ENCODE measurements around the gene SERPINF2.
"Not testable (repeated sequence)": the region's sequence is repeated elsewhere in the genome, so short reads cannot be mapped to it uniquely, and the experiment has no call there.

The SERPINF2 gene

GRCh38 chr17:1742371-1743087 lies at the start of gene SERPINF2:
Gene SERPINF2, plus strand, starts transcription at chr17:1742871. Its CDS starts 2,125 bp downstream, at chr17:1744996.
- DNase-seq = no peak

- no peak for DNase-seq
Observed at GRCh38 chr17:1693339-1693738, 49.3 kb upstream of the SERPINF2 start.

DNA sequence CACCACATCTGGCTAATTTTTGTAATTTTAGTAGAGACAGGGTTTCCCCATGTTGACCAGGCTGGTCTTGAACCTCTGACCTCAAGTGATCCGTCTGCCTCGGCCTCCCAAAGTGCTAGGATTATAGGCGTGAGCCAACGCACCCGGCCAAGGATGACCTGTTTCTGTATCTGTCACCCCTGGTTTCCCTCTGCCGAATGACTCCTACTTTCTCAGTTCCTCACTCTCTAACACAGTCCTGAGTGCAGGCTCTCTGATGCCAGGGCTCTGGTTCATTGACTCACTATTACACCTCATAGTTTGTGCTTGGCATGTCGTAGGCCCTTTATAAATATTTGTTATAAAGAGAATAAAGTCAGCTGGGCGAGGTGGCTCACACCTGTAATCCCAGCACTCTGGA lies 47.3 kb upstream of the SERPINF2 start:
- DNase-seq = no peak

- DNase-seq = no peak
Observed at GRCh38 chr17:1697681-1698080, 45.0 kb upstream of the SERPINF2 start.

GRCh38 chr17:1699891-1700290 lies 42.8 kb upstream of the SERPINF2 start:
- not testable (repeated sequence) for DNase-seq

DNA sequence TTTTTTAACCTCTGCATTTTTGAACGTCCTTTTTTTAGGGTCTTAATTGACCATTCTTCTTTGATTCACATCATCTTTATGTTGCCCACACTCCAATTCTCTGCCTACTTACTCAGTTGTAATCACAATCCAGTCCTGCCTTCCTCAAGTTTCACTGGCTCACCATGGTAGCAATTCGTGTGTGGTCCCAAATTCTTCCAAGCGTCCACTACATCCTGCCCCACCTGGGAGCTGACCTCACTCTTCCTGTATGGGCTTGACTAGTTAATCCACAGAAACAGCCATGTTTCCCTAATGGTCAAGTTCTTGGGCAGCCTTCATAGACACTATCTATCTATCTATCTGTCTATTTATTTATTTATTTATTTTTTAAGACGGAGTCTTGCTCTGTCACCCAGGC lies 39.6 kb upstream of the SERPINF2 start:
- no peak for DNase-seq

- DNase-seq = no peak
Observed at GRCh38 chr17:1705004-1705403, 37.7 kb upstream of the SERPINF2 start.

DNA sequence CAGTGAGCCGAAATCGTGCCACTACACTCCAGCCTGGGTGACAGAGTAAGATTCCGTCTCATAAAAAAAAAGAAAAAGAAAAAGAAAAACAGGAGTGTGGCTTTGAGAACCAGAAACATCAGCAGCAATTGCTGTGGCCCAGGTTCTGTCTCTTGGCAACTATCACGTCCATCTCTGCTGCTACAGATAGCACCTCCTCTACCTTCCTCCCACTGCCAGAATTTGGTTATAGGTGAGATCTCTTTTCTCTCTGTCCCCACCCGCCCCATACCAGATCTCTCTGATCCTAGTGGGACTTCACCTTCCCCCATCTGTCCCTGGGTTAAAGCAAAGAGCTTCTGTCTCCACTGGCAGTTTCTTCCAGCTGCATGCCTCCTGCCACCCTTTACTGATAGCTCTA lies 35.6 kb upstream of the SERPINF2 start:
- no peak for DNase-seq

- not testable (repeated sequence) for DNase-seq
Observed at GRCh38 chr17:1708791-1709346, 33.8 kb upstream of the SERPINF2 start.

DNA sequence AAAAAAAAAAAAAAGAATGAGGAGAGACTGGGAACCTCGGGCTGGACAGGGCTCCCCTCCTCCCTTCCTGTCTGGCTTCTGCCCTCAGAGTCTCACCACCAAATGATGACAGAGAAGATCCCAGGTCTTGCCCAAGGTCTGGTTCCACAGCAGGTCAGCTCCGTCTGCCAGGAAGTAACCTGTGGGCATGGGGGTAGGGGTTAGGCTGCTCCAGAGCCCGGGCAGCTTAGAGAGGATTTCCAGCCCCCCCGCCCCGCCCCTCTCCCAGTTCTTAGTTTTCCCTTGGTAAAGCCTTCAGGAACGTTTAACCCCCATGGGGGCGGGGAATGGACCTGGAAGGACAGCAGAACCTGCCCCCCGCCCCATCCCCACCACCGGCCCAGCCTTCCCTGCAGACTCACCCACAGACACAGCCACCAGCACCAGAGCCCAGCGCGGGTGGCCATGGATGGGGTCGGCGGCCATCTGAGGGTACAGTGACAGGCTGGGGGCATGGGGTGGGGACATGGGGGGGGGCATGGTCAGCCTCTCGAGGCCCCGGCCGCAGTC lies 33.2 kb upstream of the SERPINF2 start:
- no peak for DNase-seq

DNA sequence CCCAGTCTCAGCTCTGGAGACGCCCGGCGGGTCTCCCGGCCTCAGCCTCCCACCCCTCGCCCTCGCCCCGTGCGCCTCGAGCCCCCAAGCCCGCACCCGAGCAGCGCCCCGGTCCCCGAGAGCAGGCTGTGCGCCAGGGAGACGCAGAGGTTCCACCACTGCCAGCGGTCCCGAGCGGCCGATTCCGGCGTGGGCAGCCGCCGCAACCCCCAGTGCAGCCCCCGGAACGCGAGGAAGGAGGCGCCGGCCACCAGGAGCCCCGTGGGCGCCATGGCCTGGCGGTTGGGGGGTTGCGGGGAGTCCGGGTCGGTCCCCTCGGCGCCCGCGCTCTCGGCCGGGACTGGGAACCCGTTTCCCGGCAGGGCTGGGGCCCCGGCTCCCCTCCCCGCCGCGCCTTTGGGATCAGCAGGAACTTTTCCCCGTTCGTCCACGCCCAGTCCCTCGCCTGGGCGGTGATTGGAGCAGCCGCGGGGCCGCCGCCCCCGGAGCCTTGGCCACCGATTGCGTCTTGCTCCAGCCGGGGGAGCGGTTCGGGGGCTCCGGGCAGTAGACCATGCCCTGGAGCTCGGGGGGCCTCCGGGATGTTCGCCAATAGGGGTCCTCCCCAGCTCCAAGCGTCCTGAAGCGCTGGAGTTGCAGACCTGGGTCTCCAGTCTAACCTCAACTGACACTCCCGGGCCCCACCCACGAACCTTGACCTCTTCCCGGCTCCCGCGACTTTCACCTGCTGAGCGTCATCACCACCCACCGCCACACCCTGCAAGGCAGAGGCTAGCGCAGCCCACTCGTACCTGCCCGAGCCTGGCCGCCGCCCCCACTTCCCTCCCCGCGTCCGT lies 32.5 kb upstream of the SERPINF2 start, which contains the start of gene TLCD2:
TLCD2 (minus strand) TSS at position 407 of the 836 bp plus-strand sequence; CDS start at position 272, 135 bp downstream.
- peak; percentile 66 for DNase-seq

GRCh38 chr17:1710807-1711553 lies 31.7 kb upstream of the SERPINF2 start:
- no peak for DNase-seq

- no peak for DNase-seq
Observed at GRCh38 chr17:1711804-1712203, 30.9 kb upstream of the SERPINF2 start.

GRCh38 chr17:1712271-1712670 lies 30.4 kb upstream of the SERPINF2 start:
- DNase-seq = no peak

DNA sequence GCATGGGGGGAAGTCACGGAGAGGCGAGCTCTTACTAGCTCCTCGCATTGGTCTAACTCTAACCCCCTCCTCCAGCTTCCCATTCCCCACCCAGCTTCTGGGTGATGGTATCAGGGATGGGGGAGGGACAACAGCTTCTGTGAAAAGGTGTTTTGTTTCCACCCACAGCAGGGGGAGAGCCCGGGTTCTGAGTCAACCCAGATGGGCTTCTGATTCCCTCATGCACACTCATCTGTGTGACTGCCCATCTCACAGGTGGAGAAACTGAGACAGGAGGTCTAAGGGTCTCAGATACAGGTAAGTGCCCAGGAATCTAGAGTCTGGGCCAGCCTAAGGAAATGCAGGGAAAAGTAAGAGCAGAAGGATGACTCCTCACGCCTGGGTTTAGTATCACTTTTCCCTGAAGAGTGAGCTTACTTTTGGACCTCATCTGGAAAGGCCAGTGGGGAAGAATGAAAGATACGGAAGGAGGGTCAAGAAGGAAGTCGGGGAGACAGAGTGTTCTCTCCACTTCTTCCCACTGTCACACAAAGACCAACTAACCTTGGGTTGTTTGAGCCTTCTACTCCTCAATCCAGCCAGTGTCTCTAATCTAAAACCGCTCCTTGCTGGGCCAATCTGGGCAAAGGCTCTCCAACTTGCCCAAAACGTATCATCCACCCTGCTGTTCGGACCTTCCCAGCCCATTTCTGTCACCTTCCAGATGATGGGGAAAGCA lies 29.4 kb upstream of the SERPINF2 start:
- DNase-seq = no peak

DNA sequence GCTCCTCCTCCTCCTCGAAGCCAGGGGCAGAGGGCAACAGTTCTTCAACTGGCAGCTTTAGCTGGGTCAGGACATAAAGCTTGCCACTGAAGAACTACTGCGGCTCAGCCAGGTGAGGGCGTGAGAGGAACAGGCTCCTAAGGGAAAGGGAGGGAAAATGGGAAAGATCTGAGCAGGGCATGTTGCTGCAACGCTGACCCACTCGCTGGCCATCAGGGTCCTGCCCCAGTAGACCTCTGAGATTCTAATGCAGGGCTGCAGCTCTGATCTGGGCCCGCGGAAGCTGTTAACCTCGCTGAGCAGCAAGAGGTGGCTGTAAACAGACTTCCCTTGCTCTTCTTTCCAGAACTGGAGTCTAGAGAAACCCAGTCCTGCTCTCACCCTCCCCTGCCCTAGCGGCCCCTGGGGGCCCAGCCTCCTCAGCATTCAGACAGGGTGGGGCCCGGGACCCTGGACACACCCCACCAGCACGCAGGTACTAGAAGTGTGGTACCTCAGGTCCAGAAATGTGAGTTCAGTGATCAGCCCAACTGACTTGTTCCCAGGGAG lies 28.7 kb upstream of the SERPINF2 start:
- DNase-seq = no peak

DNA sequence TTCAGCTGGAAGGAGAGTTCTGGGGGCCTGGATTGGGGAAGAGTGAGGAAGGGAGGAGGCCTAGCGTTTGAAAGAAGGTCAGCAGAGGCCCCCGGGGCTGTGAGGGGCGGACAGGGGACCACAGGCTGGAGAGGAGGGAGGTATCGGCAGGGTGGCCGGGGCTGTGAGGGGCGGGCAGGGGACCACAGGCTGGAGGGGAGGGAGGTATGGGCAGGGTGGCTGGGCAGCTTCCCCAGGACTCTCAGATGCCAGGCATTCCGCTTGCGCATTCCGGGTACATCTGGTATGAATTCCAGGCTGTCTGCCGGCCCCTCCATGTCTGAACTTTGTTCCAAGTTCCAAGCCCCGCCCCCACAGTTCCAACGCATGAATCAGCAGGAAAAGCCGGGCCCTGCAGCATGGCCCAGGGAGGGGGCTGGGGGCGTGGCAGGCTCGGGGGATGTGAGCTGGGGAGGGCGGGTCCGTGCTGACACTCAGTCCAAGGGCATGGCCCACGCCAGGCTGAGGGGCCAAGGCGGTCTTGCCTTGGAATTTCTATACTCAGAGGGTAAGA lies 28.2 kb upstream of the SERPINF2 start:
- DNase-seq = peak; percentile 79

DNA sequence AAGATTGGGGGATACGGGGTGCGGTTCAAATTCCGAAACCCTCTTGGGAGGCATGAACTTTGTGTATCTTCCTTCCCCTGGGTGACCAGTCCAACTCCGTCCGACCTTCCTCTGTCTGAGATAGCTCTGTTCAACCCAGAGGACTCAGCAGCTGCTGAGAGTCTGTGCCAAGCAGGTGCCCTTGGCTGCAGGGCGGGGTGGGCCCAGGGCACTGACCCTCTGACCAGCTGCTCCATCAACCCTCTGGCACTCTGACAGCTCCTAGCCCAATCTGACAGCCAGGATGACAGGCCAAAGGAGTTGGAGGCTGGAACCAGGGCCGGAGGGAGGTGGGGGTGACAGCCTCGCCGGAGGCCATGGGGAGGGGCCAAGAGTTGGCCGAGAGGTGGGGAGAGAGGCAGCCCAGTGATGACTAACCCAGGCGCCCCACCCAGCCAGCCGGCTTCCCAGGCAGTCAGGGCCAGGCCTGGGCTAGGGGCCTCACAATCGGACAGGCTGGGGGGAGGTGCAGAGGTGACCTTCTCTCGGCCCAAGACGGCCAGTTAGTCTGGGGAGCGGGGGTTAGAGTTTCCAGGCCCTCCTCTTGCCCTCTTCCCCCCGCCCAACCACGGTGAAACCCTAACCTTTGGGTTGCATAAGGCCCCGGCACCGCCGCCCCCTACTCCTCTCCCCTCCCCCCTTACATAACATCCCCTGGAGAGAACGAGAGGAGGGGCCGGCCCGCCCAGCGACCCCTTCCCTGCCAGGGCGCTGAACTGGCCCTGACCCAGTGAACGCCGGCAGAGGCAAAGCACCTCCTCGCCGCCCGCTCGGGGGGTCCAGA lies 27.5 kb upstream of the SERPINF2 start:
- DNase-seq = no peak

DNA sequence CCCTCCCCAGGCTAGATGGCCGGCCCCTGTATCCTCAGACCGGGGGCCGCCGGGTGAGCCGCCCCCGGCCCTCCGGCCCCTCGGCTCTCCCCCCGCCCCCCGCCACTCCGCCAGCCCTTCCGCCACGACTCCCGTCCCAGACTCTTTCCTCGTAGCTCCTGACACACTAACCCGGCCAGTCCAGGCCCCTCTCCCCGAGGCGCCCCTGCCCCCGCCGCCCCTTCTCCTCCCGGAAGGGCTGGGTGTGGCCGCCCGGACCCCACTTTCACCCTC lies 26.9 kb upstream of the SERPINF2 start:
- no peak for DNase-seq

DNA sequence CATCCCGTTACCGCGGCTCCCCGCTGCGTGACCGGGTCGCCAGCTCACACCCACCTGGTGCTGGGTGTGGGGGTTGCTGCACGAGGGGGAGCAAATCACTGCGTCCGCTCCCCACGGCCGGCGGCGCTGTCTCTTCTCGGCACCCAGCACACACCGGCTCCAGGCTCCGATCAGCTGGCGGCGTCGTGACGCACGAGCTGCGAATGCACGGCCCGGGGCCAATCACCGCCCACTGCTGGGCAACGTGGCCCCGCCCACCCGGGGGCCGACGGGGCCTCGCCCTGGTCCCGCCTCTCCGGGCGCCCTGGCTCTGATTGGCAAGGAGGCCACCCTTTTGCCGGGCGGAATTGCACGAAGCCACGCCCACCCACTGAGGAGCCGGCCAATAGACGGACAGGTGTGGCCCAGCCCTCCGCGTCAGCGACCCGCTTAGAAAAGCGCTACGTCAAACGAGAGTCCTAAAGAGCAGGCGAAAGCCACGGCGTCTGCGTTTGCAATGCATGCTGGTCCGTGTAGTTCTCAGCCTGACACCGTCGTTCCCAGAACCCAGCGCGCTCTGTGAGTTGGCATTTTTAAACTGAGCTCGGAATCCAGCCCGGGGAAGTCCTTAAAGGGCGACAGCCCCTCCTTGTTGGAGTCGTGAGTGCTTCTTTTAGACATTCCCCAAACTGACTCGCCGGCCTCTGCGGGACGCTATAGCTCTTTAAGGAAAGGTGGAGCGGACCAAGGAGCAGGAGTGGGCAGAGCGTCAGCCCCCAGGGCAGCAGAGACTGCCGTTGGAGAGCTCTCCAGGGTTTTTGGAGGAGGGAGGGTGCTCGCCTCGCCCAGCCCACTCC lies 26.4 kb upstream of the SERPINF2 start:
- peak; percentile 97 for DNase-seq
